Stimulated activated CD4-positive, alpha-beta T cell treated with anti-CD3 and anti-CD28 coated beads, Interleukin-2, amount 100 ng/mL, for 4 hours (primary cell): ENCODE results near the gene CFAP221.

ENCODE experiments used
- DNase-seq: peaks from one replicate; pipeline ENCODE4 v3.0.0-alpha.2; 2020; ENCODE audit warnings: low read depth

CFAP221 gene

GRCh38 chr2:119699016-119699606 is 154.9 kb downstream of the CFAP221 start:
- DNase-seq, result no peak

- DNase-seq, result no peak
Observed at GRCh38 chr2:119700866-119701265, 156.6 kb downstream of the CFAP221 start.

GRCh38 chr2:119701352-119701751 is 157.1 kb downstream of the CFAP221 start:
- DNase-seq, result no peak

- no peak for DNase-seq
Observed at GRCh38 chr2:119702203-119702917, 158.1 kb downstream of the CFAP221 start.

GRCh38 chr2:119702918-119703401 is 158.7 kb downstream of the CFAP221 start:
- peak; percentile 39 for DNase-seq

- no peak for DNase-seq
Observed at GRCh38 chr2:119703526-119703925, 159.3 kb downstream of the CFAP221 start.

- no peak for DNase-seq
Observed at GRCh38 chr2:119704670-119705120, 160.4 kb downstream of the CFAP221 start.

GRCh38 chr2:119706221-119706620 is 162.0 kb downstream of the CFAP221 start:
- DNase-seq, result no peak
